Stimulated activated CD8-positive, alpha-beta memory T cell treated with anti-CD3 and anti-CD28 coated beads, Interleukin-12 subunit alpha, Interleukin-12 subunit beta, amount 100 ng/mL, for 24 hours (primary cell): ENCODE results near the gene CREBBP.
"Not testable (repeated sequence)": the region's sequence is repeated elsewhere in the genome, so short reads cannot be mapped to it uniquely, and the experiment has no call there.

Experiments used
- DNase-seq: peaks from one replicate; pipeline ENCODE4 v3.0.0-alpha.2; 2020; ENCODE audit errors: extremely low read depth

CREBBP gene

DNA sequence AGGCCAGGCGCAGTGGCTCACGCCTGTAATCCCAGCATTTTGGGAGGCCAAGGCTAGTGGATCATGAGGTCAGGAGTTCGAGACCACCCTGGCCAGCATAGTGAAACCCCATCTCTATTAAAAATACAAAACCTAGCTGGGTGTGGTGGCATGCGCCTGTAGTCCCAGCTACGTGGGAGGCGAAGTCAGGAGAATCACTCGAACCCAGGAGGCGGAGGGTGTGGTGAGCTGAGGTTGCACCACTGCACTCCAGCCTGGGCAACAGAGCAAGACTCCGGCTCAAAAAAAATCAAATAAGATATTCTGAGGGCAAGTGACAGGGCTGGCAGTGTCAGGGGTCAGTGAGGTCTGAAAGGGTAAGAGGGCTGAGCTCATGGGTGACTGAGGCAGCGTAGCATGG, 166.1 kb downstream of the CREBBP start:
- DNase-seq = not testable (repeated sequence)

DNA sequence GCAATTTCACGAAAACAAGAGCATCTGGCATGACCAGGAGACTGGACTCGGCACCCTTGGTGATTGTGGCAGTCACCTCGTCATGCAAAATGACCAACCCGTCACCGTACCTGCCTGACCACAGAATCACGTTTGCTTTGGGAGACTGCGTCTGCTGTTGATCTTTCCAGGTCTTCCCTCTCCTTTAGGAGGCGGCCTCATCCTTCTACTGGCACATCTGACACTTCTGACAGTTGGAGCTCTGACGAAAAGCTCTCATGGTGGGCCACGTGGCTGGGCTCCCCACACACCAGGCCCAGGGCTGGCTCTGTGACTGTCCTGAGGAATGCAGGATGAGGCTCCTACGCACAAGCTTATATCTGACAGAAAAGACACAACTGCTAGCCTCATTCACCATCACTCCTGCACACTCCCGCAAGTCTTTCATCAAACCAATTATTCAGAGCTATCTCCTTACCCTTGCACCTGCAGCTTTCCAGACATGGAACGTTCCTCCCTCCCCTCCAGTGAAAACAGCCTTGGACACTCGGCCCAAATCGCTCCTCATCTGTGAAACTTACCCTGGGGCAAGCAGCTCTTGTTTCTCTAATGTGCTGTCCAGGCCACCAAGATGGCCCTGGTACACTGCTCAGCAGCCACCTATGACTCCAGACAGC, 166.8 kb downstream of the CREBBP start:
- no peak for DNase-seq

- no peak for DNase-seq
Observed at GRCh38 chr16:3712861-3713372, 167.6 kb downstream of the CREBBP start.

- no peak for DNase-seq
Observed at GRCh38 chr16:3706253-3707012, 174.1 kb downstream of the CREBBP start.

DNA sequence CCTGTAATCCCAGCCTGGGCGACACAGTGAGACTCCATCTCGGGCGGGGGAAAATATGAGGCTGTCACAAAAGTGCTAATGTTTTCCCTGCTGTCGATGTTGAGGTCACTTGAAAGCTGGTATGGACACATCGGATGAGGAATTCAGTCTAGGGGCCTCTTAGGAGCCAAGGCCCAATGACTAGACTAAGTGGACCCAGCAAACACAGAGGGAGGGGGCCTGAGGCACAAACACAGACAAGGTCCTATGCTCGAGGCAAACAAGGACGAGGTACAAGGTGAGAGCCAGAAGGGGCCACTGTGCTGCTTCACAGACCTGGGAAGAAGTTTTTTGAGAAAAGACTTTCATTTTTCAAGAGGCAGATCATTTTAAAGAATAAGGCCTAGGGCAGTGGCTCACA, 178.4 kb downstream of the CREBBP start:
- no peak for DNase-seq

GRCh38 chr16:3701531-3701930, 179.0 kb downstream of the CREBBP start:
- no peak for DNase-seq

GRCh38 chr16:3698941-3699340, 181.6 kb downstream of the CREBBP start:
- no peak for DNase-seq

DNA sequence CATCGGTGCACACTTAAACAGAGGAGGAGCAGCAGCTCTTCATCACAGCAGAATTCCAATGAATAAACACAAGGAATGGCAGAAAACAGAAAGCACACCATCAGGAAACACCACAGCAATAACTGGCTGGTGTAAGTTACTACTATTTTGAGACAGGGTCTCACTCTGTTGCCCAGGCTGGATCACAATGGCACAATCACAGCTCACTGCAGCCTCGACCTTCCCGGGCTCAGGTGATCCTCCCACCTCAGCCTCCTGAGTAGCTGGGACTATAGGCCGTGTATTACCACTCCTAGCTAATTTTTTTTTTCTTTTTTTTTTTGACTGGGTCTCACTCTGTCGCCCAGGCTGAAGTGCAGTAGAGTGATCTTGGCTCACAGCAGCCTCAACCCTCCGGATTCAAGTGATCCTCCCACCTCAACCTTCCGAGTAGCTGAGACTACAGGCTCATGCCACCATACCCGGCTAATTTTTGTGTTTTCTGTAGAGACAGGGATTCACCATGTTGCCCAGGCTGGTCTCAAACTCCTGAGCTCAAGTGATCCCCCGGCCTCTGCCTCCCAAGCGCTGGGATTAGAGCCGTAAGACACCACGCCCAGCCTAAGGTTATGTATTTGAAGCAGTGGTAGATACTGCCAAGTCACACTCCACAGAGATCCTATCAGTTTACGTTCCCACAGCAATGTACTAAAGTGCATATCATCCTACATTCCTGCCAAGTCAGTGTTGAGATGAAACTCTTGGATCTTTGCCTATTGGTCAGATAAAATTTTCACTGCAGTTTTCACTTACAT, 183.9 kb downstream of the CREBBP start:
- no peak for DNase-seq

DNA sequence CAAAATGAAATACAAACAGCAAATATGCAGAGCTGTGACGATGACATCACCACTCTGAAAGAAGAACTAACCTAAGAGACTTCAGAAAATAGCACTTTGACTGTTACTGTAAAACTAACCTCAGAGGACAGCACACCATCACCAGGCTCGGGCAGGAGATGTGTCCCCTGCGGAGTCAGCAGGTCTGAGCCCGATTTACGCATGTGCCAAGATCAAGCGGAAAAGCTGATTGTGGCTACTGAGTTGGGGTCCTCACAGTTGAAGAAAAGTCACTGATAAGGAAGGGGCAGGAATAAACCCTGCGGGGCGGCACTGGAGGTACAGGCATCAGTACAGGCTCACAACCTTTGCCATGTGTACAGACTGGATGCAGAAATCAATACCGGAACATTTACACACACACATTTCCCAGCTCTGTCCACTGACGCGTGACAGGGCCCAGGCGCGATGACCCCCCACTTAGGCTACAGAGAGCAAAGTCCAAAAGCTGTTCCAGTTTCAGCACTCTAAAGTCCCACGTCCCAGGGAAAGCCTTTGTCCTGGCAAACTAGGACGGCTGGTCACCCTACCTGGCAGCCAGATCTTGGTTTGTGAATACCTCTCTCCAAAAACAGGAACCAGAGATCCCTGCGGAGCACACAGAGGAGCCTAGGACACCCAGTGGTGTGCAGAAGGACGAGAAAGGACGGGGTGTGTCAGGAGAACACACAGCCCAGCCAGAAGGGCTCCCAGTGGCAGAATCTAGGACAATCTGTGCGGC, 184.7 kb downstream of the CREBBP start:
- no peak for DNase-seq

DNA sequence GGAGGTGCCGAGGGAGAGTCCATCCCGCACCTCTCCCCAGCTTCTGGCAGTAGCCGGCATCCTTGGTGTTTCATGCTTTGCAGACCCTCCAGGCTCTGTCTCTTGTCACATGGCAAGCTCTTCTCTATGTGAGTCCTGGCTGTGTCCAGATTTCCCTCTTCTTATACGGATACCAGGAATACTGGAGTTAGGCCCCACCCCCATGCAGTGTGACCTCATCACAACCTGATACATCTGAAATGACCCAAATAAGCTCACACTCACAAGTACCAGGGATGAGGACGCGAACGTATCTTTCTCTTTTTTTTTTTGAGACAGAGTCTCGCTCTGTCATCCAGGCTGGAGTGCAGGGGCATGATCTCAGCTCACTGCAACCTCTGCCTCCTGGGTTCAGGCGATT, 186.5 kb downstream of the CREBBP start:
- DNase-seq = no peak

DNA sequence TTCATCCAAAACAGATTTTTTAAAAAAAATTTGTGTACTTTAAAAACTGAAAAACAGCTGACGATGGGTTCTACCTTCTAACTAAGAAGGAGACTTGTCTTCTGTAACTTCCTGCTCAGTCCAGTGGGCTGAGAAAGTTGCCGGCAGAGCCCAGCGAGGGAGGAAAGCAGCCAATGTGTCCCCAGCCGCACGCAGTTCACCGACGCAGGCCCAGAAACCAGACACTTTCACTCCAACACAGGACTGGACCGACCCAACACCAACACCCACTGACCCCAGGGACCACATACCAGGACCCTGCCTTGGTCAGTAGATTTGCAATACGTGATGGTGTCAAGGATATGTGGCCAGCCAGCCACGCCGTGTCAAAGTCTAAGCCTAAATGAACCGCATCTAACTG, 188.8 kb downstream of the CREBBP start:
- no peak for DNase-seq

- no peak for DNase-seq
Observed at GRCh38 chr16:3690980-3691720, 189.4 kb downstream of the CREBBP start.

DNA sequence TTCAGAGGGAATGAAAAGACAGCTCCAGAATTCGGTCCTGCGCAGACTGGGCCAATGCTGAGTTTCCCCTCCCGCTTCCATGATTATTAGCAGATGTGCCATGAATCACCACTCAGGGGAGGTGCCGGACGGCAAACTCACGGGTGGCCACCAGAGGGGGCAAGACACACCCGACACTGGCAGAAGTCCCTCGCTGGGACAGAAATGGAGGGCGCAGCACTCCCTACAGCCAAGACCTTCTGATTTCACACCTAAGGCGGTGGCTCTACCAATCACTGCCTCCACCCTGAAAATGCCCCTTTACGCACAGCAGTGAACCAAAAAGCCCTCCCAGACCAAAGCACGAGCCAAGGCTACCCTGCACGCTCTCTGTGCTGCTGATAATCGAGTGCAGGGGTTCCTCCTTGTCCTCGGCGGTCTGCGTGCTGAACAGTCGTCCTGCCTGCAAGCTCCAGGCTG, 190.0 kb downstream of the CREBBP start:
- peak; percentile 60 for DNase-seq

DNA sequence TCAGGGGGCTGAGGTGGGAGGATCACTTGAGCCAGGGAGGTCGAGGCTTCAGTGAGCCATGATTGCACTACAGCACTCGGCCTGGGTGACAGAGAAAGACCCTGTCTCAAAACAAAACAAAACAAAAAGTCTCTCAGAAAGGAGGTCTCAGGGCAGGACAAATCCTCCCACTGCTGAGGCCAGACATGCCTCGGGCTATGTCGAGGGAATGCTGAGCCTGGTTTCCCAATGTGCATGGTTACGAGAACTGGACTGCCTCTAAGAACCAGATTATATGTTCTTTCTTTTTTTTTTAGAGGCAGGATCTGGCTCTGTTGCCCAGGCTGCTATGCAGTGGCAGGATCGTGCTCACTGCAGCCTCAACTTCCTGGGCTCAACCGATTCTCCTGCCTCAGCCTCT, 190.8 kb downstream of the CREBBP start:
- DNase-seq = no peak

DNA sequence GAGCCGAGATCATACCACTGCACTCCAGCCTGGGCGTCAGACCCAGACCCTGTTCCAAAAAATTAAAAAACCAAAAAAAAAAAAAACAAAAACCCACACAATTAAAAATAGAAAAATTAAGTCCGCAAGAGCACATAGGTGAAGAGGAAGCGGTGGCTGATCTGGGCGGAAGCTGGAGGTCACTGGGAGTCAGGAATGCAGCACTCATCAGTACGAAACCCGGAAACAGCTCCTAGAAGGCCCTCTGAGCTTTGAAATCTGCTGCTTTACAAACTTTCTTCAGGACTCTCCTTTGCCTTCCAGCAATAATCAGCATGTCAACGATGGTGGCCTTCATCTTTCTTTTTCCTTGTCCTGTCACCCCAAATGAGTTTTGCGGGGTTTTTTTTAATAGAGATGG, 192.7 kb downstream of the CREBBP start:
- no peak for DNase-seq

DNA sequence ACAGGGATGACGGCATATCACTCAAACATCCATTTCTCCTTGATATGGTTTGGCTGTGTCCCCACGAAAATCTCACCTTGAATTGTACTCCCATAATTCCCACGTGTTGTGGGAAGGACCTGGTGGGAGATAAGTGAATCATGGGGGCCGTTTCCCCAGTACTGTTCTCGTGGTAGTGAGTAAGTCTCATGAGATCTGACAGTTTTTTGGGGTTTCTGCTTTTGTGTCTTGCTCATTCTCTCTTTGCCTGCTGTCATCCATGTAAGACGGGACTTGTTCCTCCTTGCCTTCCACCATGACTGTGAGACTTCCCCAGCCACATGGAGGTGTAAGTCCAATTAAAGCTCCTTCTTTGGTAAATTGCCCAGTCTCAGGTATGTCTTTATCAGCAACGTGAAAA, 193.5 kb downstream of the CREBBP start:
- DNase-seq = no peak

DNA sequence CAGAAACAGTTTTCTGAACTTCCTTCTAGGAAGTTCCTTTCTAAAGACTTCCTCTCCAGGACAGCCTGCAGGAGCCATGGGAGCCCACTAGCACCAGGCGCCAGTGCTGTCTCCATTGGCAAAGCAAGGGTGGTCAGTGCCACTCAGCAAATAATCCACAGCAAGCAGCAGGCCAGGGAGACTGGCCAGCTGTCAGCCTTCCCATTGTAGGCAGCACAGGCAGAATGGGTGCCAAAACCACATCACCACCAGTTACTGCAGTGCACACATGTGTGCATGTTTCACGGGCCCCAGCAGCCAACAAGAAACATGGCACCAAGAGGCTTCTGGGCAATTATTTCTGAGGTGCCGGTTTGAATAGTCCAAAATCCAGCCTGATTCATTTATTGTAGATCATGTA, 199.3 kb downstream of the CREBBP start:
- no peak for DNase-seq

DNA sequence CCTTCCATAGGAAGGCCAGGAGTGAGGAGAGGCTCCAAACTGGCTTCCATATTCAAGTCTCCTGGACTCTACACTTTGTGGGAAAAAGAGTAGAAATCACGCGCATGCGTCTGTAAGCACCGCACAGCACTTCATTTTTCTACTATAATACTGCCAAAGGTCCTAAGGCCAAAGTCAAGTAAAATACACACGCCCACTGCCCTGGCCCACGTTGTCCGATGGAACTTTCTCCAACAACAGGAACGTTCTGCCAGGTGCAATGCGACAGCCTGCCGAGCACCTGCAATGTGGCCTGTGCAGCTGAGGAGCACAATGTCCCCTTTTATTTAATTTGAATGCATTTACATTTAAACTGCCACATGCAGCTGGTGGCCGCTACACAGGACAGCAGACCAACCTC, 202.5 kb downstream of the CREBBP start:
- no peak for DNase-seq

DNA sequence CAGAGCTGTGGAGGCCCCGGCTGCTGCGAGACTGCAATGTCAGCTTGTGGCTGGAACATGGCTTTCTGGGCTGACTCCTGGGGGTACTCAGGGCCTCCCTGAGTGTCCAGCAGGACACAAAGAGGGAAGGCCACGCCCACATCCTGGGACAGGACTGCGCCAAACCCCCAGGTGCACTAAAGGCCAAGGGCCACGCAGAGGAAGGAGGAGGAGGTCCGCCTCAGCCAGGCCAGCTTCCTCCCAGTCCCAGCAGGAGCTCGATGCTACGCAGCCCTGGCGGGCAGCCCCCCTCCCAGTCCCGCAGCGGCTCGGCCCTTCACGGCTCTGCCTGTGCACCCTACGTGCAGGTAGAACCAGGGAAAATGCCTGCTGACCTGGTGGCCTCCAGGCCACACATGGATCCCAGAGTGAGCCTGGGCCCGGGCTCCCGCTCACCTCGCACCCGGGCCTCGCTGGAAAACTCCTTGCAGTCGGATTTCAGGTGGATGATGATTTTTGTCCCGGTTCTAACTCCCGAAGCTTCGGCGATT, 204.8 kb downstream of the CREBBP start:
- DNase-seq = no peak
